CD4-positive, alpha-beta T cell treated with Interferon alpha-2 for 1 hour (primary cell): ENCODE measurements around the gene CARNS1.
"Not testable (repeated sequence)": the region's sequence is repeated elsewhere in the genome, so short reads cannot be mapped to it uniquely, and the experiment has no call there.

ENCODE experiments used
- DNase-seq, 2 donors: peaks; one replicate each; pipeline ENCODE4 v3.0.0-alpha.2; 2020 to 2022

Gene CARNS1

GRCh38 chr11:67410984-67411784 lies 4.3 kb upstream of the CARNS1 start:
- DNase-seq, result no peak

- DNase-seq, result no peak
Observed at GRCh38 chr11:67411785-67412152, 3.7 kb upstream of the CARNS1 start.

- DNase-seq, result no peak
Observed at GRCh38 chr11:67412495-67413179, 2.8 kb upstream of the CARNS1 start.

GRCh38 chr11:67413266-67413849 lies 2.1 kb upstream of the CARNS1 start:
- DNase-seq, result no peak

GRCh38 chr11:67416416-67417335 lies 1.2 kb downstream of the CARNS1 start:
- peak; percentile 83 to 89 for DNase-seq

GRCh38 chr11:67417425-67417824 lies 1.9 kb downstream of the CARNS1 start:
- DNase-seq, result no peak

GRCh38 chr11:67418476-67419281 lies 3.2 kb downstream of the CARNS1 start:
- peak; percentile 52 to 62 for DNase-seq

GRCh38 chr11:67419325-67420049 lies 4.0 kb downstream of the CARNS1 start:
- no peak for DNase-seq

GRCh38 chr11:67420147-67420645 lies 4.7 kb downstream of the CARNS1 start:
- DNase-seq, result no peak

GRCh38 chr11:67420646-67421429 lies 5.4 kb downstream of the CARNS1 start:
- peak; percentile 96 to 98 for DNase-seq

GRCh38 chr11:67421430-67422031 lies 6.1 kb downstream of the CARNS1 start:
- no peak for DNase-seq

GRCh38 chr11:67422891-67423290 lies 7.4 kb downstream of the CARNS1 start:
- DNase-seq, result no peak

GRCh38 chr11:67423466-67423865 lies 8.0 kb downstream of the CARNS1 start:
- no peak for DNase-seq

- no peak for DNase-seq
Observed at GRCh38 chr11:67423891-67424613, 8.6 kb downstream of the CARNS1 start.

- not testable (repeated sequence) for DNase-seq
Observed at GRCh38 chr11:67427364-67427859, 11.9 kb downstream of the CARNS1 start.

- peak; percentile 97 to 99 for DNase-seq
Observed at GRCh38 chr11:67428052-67429001, 12.8 kb downstream of the CARNS1 start, which contains the start of gene RPS6KB2. TSS of gene RPS6KB2 (plus strand) at chr11:67428494. CDS start at chr11:67428546, 52 bp downstream.

- no peak for DNase-seq
Observed at GRCh38 chr11:67429038-67429668, 13.7 kb downstream of the CARNS1 start.
